PC-3 (cell line): Measurements from ENCODE around the gene SLCO1C1. TPM values are rescaled to one million over a fixed set of nuclear protein-coding genes. Genes with fewer than 3 reads are reported as not detected.

Experiments
- ATAC-seq: fragments of 200-7000 bp; cut with Tn5 transposase; 2 replicates; pipeline ENCODE4 v1.9.1; 2020; ENCODE audit warnings: mild to moderate bottlenecking, moderate library complexity
- BruUV-seq: library from RNA; stranded (reverse); fragments of 400-500 nt; replicated peaks from 2 replicates; lab custom pipeline; 2021; lab: Mats Ljungman, UMichigan
- CTCF ChIA-PET: fragments of 300-600 bp; sonication (Branson Sonifier 250); formaldehyde crosslinking; loops from one replicate; lab custom pipeline; 2022; ENCODE audit warnings: antibody characterized with exemption; lab: Charles Lee
- POLR2A ChIA-PET: fragments of 300-600 bp; sonication (Branson Sonifier 250); formaldehyde crosslinking; loops from one replicate; lab custom pipeline; 2022; ENCODE audit warnings: antibody characterized with exemption; ENCODE audit not compliant: unreplicated experiment; lab: Charles Lee
- DNase-seq: peaks from one replicate; pipeline ENCODE4 v3.0.0-alpha.2; 2015
- H2AFZ ChIP-seq: fragments of 300-600 bp; sonication (generic); 2 replicates; pipeline ENCODE4 v1.6.0; 2016; ENCODE audit warnings: antibody characterized with exemption, low read length
- H3F3A ChIP-seq: fragments of 300-600 bp; sonication (generic); one replicate; pipeline ENCODE4 v1.6.0; 2017; ENCODE audit warnings: antibody characterized with exemption, low read length, control low read depth, mild to moderate bottlenecking; ENCODE audit not compliant: unreplicated experiment
- H3K27ac ChIP-seq: fragments of 300-600 bp; sonication (generic); 2 replicates; pipeline ENCODE4 v1.5.1; 2016; ENCODE audit warnings: mild to moderate bottlenecking, low read length
- H3K27me3 ChIP-seq: fragments of 300-600 bp; sonication (generic); 2 replicates; pipeline ENCODE4 v1.6.1; 2016; ENCODE audit warnings: low read length, mixed read lengths
- H3K36me3 ChIP-seq: fragments of 300-600 bp; sonication (generic); 2 replicates; pipeline ENCODE4 v1.6.1; 2016; ENCODE audit warnings: low read depth, mixed run types, low read length, mixed read lengths
- H3K4me1 ChIP-seq: fragments of 300-600 bp; sonication (generic); 2 replicates; pipeline ENCODE4 v1.5.1; 2016; ENCODE audit warnings: low read length; ENCODE audit not compliant: insufficient read depth
- H3K4me2 ChIP-seq: fragments of 300-600 bp; sonication (generic); 2 replicates; pipeline ENCODE4 v1.6.0; 2016; ENCODE audit warnings: low read length
- H3K4me3 ChIP-seq: fragments of 300-600 bp; sonication (generic); 2 replicates; pipeline ENCODE4 v1.5.1; 2016; ENCODE audit warnings: mild to moderate bottlenecking, low read length, mixed read lengths
- H3K79me2 ChIP-seq: fragments of 300-600 bp; sonication (generic); 2 replicates; pipeline ENCODE4 v1.6.1; 2017; ENCODE audit warnings: low read length, mixed read lengths
- H3K9ac ChIP-seq: fragments of 300-600 bp; sonication (generic); 2 replicates; pipeline ENCODE4 v1.6.0; 2016; ENCODE audit warnings: mild to moderate bottlenecking, low read length
- H3K9me2 ChIP-seq: fragments of 300-600 bp; sonication (generic); replicated peaks from 2 replicates; pipeline ENCODE4 v1.6.1; 2016; ENCODE audit warnings: mixed run types, low read length, mixed read lengths
- H3K9me3 ChIP-seq: fragments of 300-600 bp; sonication (generic); 2 replicates; pipeline ENCODE4 v1.6.1; 2016; ENCODE audit warnings: low read length, mixed read lengths
- H4K20me1 ChIP-seq: fragments of 300-600 bp; sonication (generic); 2 replicates; pipeline ENCODE4 v1.6.1; 2016; ENCODE audit warnings: low read length, mixed read lengths
- EZH2 ChIP-seq: fragments of 300-600 bp; sonication (generic); IDR thresholded peaks from one replicate; pipeline ENCODE4 v1.6.1; 2017; ENCODE audit warnings: antibody characterized with exemption, mild to moderate bottlenecking, low read length; ENCODE audit not compliant: unreplicated experiment
- EZH2phosphoT487 ChIP-seq: fragments of 300-600 bp; sonication (generic); IDR thresholded peaks from 2 replicates; pipeline ENCODE4 v1.6.1; 2018; ENCODE audit warnings: mild to moderate bottlenecking, antibody characterized with exemption, low read length, borderline replicate concordance
- intact Hi-C: fragments of 100-400 bp; cut with micrococcal nuclease; formaldehyde crosslinking; loops from 2 replicates; pipeline ENCODE4 v1.9.0; 2023
- total RNA-seq: library from RNA; depleted of rRNA; stranded (reverse); fragments of >200 nt; gene quantifications from 2 replicates; pipeline ENCODE4 v1.2.3, GENCODE V29; 2014
- TF ChIP-seq, protein P1 (sequence below): fragments of 300-600 bp; sonication (generic); conservative IDR thresholded peaks from 2 replicates; pipeline ENCODE4 v1.5.1; 2017; ENCODE audit warnings: antibody characterized with exemption, low read depth, mild to moderate bottlenecking, low read length

Gene SLCO1C1
- total RNA-seq, 1 experiment from 2014 or later, result not detected

DNA sequence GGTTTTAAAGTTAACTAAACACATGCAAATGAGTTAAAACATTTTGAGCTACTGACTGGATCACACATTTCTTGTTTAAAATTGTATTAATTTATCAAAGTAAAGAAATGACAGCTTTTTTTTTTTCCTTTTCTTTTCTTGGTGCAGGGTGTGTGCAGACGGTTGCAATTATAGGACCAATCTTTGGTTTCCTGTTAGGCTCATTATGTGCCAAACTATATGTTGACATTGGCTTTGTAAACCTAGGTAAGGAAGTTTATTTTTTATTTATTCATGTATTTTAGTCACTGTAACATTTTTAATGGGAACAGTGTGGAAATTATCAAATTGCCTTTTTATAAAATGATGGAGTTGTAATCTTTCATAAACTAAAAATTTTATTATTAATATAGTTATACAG, 21.9 kb downstream of the SLCO1C1 start:
- no peak for TF ChIP-seq EZH2
- TF ChIP-seq, protein P1, sequence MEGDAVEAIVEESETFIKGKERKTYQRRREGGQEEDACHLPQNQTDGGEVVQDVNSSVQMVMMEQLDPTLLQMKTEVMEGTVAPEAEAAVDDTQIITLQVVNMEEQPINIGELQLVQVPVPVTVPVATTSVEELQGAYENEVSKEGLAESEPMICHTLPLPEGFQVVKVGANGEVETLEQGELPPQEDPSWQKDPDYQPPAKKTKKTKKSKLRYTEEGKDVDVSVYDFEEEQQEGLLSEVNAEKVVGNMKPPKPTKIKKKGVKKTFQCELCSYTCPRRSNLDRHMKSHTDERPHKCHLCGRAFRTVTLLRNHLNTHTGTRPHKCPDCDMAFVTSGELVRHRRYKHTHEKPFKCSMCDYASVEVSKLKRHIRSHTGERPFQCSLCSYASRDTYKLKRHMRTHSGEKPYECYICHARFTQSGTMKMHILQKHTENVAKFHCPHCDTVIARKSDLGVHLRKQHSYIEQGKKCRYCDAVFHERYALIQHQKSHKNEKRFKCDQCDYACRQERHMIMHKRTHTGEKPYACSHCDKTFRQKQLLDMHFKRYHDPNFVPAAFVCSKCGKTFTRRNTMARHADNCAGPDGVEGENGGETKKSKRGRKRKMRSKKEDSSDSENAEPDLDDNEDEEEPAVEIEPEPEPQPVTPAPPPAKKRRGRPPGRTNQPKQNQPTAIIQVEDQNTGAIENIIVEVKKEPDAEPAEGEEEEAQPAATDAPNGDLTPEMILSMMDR, result no peak
- TF ChIP-seq EZH2phosphoT487, result no peak
- intact Hi-C loops, result no loop called here
- ChIA-PET CTCF (no interaction called here), POLR2A (no interaction called here)
- Histone ChIP-seq H3K27ac (no peak overlapping the region), H2AFZ (no peak overlapping the region), H4K20me1 (no peaks in the 10 kb centered on the region), H3K27me3 (no peaks in the 10 kb centered on the region), H3K79me2 (no peaks in the 10 kb centered on the region), H3K9me3 (no peaks in the 10 kb centered on the region), H3K4me3 (no peak overlapping the region), H3K9ac (no peak overlapping the region), H3F3A (no peaks in the 10 kb centered on the region), H3K4me2 (no peak overlapping the region), H3K9me2 (no peaks in the 10 kb centered on the region), H3K4me1 (no peaks in the 10 kb centered on the region), H3K36me3 (no peaks in the 10 kb centered on the region)
- no peak for DNase-seq
- no TSS peak for BruUV-seq
- ATAC-seq, result peak; percentile 53

DNA sequence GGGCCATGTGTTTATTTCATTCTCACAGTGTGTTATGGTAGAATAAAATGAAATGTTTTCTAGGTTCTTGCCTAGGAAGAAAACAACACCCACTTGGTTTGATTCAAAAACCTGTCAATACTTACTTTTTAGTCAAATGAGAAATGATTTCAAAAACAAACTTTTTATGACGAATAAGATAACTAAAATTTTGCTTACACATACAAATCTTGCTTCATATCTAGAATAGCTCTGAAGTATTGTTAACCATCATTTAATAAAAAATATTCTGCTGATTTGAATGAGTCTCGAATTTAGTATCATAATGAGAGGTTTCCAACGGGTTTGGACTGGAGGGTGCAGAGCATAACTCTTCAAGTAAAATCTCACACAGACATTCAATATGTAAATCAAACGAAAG, 23.2 kb downstream of the SLCO1C1 start:
- DNase-seq (no peak), ATAC-seq (no peak)
- no peaks in the 10 kb centered on the region for H4K20me1 ChIP-seq
- H2AFZ ChIP-seq, result no peak overlapping the region
- CTCF ChIA-PET, result no interaction called here
- no peak overlapping the region for H3K9ac ChIP-seq
- no peaks in the 10 kb centered on the region for H3K27me3 ChIP-seq
- no peaks in the 10 kb centered on the region for H3F3A ChIP-seq
- no peaks in the 10 kb centered on the region for H3K36me3 ChIP-seq
- no peak overlapping the region for H3K27ac ChIP-seq
- H3K9me3 ChIP-seq, result no peaks in the 10 kb centered on the region
- no peaks in the 10 kb centered on the region for H3K9me2 ChIP-seq
- TF ChIP-seq EZH2 (no peak), EZH2phosphoT487 (no peak)
- TF ChIP-seq, protein P1, result no peak
- intact Hi-C loops, result no loop called here
- H3K4me1 ChIP-seq, result no peaks in the 10 kb centered on the region
- no peak overlapping the region for H3K4me2 ChIP-seq
- POLR2A ChIA-PET, result no interaction called here
- no peaks in the 10 kb centered on the region for H3K79me2 ChIP-seq
- BruUV-seq, result no TSS peak
- no peak overlapping the region for H3K4me3 ChIP-seq

DNA sequence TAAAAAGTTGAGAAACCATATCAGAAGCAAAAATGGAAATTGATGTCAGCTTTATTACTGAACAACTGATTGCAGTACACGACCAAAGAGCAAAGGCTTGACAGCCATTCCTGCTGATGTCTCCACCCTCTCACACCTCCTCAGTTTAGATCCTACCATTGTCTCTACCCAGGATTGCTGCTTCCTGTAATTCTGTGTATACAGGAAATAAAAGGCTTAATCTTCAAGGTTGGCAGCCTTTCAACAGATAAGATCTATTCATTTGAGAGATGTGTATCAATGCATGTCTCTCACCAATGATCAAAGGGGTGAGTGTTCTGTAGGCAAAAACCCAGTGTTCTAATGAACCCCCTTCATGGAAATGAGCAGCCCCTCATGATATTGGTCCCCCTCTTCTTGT, 27.0 kb downstream of the SLCO1C1 start:
- Histone ChIP-seq H3K4me1 (no peaks in the 10 kb centered on the region), H3K9me3 (no peaks in the 10 kb centered on the region), H3K9ac (no peak overlapping the region), H3K27me3 (no peaks in the 10 kb centered on the region), H3K79me2 (no peaks in the 10 kb centered on the region), H3K36me3 (no peaks in the 10 kb centered on the region), H3K4me2 (no peak overlapping the region), H3K4me3 (no peak overlapping the region), H3F3A (no peaks in the 10 kb centered on the region), H3K9me2 (no peaks in the 10 kb centered on the region), H2AFZ (no peak overlapping the region), H3K27ac (no peak overlapping the region), H4K20me1 (no peaks in the 10 kb centered on the region)
- CTCF ChIA-PET, result no interaction called here
- POLR2A ChIA-PET, result no interaction called here
- TF ChIP-seq EZH2 (no peak), EZH2phosphoT487 (no peak)
- TF ChIP-seq, protein P1, result no peak
- ATAC-seq, result no peak
- DNase-seq, result no peak
- intact Hi-C loops, result no loop called here
- no TSS peak for BruUV-seq
